Endometrial microvascular endothelial cells (primary cell): ENCODE data around the gene SDF4. TPM values are rescaled to one million over a fixed set of nuclear protein-coding genes. Genes with fewer than 3 reads are reported as not detected.
"Not testable (repeated sequence)": the region's sequence is repeated elsewhere in the genome, so short reads cannot be mapped to it uniquely, and the experiment has no call there.

Experiments
- in situ Hi-C: cut with HindIII; loops from 2 replicates; pipeline ENCODE4 v1.10.0; 2017; ENCODE audit warnings: low sequenced_read_pairs, low pct_unique_long_range_greater_than_20kb; ENCODE audit errors: inconsistent ontology term
- total RNA-seq: library from RNA; depleted of rRNA; stranded (reverse); fragments of >200 nt; gene quantifications from one replicate; pipeline ENCODE4 v1.2.3, GENCODE V29; 2015; ENCODE audit errors: inconsistent ontology term

SDF4 gene
- total RNA-seq, 1 donor from 2014 or later = 186 TPM

DNA sequence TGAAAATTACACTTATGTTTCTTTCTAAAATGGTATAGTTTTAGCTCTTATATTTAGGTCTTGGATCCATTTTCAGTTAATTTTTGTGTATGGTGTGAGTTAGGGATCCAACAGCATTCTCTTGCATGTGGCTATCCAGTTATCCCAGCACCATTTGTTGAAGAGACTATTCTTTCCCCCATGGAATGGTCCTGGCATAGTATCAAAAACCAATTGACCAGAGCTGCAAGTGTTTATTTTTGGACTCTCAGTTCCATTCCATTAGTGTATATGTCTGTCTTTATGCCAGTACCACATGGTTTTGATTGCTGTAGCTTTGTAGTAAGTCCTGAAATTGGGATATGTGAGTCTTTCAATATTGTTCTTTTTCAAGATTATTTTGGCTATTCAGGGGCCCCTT lies 43.9 kb downstream of the SDF4 start:
- in situ Hi-C loops = no loop called here

DNA sequence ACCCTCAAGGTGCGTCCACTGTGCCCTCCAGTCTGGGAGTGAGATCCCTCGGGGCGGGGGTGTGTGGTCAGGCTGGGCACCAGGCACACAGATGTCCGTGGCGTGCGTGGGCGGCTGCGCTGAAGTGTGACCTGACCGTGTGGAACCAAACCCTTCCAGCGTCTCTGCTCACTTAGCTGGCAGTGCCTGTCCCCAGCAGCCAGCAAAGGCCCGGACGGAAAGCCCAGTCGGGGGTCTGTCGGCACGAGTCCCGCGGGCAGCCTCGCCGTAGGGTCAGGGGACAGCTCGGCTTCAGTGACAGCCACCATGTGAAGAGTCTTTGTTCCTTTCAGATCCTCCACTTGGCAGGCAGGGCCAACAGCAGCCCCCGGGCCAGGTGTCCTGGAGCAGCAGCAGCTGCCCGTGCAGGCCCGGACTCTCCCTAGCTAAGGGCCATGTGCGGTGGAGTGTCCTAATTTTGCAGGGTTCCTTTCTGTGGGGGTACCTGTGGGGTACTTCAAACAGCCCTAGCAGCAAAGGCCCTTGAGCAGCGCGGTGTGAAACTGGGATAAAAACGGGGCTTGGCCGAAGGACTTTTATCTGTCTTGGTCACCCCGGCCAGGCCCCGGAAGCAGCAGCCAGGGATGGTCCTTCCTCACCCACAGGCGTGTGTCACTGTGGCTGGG lies 46.6 kb downstream of the SDF4 start:
- in situ Hi-C loops = no loop called here

DNA sequence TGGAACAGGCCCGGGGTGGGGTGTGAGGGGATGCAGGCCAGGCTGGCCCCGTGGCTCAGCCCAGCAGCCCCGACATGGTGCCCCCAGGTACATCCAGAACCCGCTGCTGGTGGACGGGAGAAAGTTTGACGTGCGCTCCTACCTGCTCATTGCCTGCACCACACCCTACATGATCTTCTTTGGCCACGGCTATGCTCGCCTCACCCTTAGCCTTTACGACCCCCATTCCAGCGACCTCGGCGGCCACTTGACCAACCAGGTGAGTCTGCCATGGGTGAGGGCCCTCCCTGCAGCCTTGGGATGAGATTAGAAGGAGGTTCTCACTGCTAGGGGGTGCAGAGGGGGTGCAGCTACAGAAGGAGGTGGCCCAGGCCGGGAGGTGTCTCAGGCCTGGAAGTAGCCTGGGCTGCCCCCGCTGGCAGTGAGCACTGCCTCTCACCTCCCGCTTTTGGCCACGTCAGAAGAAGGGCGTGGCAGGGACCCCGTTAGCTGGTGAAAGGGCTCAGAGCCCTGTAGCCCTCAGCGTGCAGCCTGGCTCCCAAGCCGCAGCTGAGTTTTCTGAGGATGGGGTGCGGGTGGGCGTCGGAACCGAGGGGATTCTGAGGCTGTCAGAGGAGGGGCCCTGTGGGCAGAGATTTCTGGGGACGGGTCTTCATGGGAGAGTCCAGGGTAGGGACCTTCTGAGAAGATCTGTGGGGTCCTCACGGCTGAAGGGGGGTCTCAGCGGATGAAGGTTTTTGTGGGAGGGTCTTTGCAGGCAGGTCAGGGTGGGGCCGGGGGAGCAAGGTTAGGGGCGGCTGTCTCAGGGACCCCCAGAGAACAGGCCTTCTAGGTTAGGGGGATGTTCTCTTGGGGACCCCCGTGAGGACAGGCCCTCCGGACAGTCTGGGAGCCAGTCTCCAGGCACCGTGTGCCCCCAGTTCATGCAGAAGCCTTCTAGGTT lies 47.7 kb downstream of the SDF4 start:
- in situ Hi-C loops = no loop called here

DNA sequence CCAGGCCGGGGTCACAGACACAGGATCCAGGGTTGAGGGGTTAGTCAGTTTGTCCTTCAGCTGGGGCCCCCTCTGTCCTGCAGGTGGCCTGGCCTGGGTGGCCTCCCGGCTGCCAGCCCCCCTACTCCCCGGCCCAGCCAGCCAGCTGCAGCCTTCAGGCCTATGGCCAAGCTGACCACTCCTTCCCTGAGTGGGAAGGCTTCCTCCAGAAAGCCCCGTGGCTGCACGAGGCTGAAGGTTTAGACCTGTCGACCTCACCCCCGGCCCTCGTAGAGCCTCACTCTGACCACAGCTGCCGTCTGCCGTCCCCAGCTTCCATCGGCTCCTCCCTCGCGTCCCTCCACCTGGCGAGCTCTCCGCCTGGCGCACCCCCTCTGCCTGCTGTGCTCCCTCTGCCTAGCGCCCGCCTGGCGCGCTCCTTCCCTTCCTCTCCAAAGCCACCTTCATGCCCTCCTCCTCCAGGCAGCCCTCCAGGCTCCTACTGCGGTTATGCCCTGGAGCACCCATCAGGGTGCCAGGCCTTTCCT lies 48.5 kb downstream of the SDF4 start:
- in situ Hi-C loops = no loop called here

DNA sequence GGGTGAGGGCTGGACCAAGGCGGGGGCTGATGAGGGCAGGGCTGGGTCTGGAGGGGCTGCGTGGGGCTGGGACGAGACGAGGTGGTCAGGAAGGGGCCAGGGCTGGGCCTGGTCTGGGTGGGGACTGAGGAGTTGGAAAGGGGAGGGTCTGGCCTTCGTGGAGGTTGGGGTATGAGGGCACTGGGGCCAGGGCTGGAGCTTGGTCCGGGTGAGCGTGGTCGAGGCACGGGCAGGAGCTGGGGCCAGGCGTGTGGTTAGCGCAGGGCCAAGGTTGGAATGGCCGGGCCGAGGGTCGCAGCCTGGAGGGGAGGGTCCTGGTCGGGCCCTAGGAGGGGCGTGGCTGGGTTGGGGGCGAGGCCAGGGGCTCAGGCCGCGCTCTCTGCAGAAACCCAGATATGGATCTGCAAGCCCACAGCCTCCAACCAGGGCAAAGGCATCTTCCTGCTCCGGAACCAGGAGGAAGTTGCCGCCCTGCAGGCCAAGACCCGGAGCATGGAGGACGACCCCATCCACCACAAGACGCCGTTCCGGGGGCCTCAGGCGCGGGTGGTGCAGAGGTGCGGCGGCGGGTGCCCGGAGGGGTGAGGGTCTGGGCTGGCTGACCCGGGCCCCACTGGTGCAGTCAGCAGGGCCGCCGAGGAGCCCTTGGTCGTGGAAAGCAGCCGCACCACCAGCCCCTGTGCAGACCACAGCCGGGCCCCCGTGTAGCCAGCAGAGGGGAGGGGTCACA lies 49.1 kb downstream of the SDF4 start:
- in situ Hi-C loops = no loop called here

DNA sequence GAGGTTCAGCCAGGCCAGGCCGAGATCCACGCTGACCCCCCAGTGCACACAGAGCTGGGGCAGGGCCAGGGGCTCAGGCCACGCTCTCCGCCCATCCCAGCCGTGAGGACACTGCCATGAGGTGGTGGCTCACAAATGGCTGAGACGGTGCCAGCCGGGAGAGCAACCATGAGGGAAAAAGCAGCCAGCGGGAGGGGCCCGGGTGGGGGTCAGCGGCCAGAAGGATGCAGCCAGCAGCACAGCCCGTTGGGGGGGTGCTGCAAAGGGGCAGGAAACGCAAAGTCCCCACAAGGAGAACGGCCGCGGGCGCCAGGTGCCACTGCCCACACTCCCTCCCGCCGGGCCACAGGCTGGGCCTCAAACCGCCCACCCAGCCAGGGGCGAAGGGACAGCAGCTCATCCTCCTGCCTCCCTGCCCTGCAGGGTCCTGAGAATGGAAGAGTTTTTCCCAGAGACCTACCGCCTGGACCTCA lies 49.8 kb downstream of the SDF4 start:
- in situ Hi-C loops = no loop called here

DNA sequence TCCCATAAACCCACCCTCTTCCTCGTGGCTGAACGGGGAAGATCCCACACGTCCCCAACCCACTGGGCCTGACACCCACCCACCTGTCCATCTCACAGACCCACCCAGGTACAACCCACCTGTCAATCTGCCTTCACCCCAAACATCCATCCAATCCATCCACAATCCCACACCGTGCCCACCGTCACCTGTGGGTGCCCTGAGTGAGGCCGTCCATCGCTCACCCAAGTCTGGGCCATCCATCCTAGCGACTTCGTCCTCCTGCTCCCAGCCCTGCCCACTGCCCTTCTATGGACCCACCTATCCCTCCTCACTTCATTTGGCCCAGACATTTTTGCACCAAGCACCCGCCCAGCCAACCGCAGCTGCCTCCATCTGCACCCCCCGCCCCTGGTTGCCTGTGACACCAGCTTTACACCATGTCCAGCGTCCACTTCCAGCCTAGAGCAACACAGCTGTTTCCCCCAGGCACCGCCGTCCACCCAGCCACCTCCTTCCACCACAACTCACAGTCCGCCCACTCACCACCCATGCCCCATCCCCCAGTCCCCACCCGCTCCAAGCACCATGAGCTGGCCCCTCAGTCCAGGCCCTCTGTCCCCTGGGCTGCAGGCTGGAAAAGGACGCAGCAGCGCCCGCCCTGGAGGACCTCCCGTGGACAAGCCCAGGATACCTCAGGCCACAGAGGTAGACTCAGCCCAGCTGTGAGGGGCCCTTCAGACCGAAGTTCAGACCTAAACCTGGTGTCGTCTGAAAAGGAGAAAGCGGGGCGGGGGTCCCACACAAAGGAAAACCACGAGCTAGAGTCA lies 50.5 kb downstream of the SDF4 start:
- in situ Hi-C loops = no loop called here

DNA sequence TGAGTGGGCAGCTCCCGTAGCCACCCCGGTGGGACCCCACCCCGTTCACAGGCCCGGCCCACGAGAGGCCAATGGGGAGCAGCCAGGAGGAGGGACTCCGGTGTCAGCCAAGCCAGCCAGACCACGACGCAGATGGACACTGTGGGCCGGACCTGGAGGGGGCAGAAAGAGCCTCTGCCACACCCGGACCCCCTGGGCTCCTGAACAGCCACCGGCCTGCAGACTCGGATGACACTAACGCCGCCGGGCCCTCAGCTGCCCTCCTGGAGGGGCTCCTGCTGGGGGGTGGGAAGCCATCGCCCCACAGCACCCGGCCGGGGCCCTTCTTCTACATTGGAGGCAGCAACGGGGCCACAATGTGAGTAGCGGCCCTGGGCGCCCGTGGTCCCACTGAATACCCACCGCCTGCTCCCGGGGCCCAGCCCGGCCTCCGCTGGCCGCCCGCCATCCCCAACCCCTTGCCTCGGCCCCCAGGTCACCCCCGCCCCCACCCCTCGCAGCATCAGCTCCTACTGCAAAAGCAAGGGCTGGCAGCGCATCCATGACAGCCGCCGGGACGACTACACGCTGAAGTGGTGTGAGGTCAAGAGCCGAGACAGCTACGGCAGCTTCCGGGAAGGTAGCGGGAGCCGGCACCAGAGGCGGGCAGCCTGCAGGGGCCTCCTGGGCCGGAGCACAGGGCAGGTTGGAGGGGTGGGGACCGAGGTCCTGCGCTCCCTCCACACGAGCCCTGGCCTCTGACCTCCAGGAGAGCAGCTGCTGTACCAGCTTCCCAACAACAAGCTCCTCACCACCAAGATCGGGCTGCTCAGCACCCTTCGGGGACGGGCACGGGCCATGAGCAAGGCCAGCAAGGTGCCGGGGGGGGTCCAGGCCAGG lies 51.6 kb downstream of the SDF4 start:
- in situ Hi-C loops = no loop called here

DNA sequence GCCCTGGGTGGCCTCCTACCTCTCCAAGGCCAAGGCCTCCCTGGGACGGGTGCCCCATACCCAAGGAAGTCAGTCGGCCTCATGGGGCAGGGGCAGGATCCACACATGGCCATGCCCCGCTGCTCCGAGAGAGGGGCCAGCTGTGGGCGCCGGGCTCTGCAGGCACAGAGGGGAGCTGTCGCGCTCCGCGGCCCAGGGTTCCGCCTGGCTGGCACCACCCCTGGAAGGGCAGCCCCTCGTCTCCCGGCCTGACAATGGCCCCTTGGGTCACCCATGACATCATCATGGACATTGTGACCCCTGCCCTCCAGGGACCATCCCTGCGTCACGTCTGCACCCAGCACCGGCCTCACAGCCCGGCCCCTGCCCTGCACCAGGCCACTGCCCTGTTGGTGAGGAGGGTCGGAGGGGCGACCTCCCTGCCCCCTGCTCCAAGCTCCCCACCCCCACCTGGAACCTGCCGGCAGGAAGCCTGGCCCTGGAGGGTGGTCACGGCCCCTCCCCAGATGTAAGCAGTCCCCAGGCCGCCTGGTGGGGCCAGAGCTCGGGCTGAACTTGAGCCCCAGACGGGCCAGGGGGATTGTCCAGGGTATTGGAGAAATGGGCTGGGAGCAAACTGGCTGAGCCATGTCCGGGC lies 52.3 kb downstream of the SDF4 start:
- in situ Hi-C loops = no loop called here

DNA sequence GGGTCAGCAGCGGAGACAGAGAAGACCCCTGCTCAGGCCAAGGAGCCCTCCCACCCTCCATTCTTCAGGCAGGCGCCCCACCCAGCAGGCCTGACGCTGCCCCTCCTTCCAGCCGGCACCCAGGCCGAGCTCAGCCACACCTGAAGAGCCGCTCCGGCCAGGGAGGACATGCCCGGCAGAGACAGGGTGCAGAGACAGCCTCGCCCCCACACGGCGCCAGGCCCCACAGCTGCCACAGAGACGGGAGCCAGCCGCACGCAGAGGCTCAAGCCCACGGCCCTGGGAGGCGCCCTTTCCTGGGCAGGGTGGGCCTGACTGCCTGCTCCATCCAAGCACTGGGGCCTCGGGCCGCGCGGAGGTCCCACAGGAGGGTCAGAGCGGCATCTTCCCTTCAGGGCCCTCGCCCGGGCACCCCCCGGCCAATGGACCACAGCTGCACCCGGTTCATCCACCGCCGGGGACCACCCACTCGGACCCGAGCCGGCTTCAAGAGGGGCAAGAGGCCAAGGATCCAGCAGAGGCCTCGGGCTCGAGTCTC lies 52.9 kb downstream of the SDF4 start:
- in situ Hi-C loops = no loop called here

DNA sequence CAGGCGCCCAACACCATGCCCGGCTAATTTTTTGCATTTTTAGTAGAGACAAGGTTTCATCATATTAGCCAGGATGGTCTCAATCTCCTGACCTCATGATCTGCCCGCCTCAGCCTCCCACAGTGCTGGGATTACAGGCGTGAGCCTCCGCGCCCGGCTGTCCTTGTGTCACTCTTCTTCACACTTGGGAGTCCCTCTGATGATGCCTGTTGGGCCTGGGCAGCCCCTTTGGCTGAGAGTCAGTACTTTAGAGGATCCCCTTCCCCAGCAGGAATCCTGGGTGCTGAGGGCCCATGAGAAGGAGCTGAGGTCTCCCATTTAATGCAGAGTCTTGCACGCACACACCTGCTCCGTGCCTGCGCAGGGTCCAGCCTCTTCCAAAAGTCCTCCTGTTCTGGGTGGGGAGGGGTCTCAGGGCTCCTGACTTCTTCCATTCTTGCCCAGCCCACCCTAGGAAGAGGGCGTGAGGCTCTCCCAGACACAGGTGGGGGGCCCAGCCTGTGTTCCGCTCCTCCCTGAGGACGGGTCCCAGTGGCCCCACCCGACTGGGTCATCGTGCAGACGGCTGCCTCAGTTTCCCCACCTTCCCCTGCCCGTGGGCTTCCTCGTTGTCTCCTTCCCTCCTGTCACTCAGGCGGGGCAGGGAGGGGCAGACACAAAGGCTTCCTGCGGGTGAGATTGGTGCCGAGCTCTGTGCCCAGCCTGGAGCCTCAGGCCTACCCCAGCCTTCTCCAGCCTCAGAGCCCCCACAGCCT lies 54.2 kb downstream of the SDF4 start:
- in situ Hi-C loops = no loop called here

DNA sequence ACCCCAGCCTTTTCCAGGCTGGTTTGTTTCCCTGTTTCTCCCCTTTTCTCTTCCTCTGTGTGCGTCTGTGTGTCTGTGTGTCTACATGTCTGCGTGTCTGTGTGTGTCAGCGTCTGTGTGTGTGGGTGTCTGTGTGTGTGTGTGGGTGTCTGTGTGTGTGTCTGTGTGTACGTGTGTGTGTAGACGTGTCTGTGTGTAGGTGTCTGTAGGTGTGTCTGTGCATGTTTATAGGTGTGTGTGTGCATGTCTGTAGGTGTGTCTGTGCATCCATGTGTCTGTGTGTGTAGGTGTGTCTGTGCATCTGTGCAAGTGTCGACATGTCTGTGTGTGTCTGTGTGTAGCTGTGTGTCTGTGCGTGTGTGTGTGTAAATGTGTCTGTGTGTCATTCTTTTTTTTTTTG lies 54.9 kb downstream of the SDF4 start:
- in situ Hi-C loops = no loop called here

DNA sequence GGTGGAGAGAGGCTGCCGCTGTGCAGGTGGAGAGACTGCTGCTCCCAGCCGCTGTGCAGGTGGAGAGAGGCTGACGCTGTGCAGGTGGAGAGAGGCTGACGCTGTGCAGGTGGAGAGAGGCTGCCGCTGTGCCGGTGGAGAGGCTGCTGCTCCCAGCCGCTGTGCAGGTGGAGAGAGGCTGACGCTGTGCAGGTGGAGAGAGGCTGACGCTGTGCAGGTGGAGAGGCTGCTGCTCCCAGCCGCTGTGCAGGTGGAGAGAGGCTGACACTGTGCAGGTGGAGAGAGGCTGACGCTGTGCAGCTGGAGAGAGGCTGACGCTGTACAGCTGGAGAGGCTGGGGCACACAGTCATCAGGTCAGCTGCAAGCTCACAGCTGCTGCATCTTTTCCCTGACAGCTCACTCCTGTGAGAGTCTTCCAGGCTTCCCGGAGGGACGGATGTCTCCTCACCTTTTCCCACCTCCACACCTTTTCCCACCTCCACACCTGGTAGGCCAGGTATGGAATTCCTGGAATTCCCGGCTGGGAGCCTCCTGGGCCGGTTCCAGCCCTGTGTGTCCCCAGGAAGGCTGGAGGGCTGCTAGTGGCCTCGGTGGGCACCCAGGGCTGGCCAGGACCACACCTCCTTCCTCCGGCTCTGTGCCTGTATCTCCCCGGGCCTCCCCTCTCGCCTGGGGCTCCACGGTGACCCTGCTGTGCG lies 55.6 kb downstream of the SDF4 start:
- in situ Hi-C loops = not testable (repeated sequence)

DNA sequence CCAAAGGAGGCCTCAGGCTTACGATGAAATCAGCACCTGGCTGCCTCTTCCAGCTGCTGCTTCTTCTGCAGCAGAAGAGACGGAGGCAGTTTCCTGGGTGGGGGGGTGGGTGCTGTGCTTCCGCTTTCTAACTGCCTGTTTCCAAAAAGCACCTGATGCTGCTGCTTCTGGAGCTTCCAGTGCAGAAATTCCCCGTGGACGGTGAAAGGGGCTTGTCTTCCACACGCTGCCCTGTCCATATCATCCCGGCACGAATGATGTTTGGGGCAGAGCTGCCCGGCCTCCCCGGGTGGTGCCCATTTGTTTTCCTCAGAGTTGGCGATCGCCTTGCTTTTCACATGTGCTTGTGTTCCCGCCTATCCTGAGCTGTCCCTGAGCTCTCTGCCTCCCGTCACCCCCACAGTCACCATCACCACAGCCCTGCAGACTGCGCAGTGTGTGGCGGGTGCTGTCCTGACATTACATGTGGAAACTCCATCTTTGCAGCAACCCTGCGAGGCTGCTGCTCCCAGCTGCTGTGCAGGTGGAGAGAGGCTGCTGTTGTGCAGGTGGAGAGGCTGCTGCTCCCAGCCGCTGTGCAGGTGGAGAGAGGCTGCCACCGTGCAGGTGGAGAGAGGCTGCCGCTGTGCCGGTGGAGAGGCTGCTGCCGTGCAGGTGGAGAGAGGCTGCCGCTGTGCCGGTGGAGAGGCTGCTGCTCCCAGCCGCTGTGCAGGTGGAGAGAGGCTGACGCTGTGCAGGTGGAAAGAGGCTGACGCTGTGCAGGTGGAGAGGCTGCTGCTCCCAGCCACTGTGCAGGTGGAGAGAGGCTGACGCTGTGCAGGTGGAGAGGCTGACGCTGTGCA lies 56.4 kb downstream of the SDF4 start:
- in situ Hi-C loops = no loop called here
